ENCODE measurements around the gene SPATA6L.

SPATA6L gene

DNA sequence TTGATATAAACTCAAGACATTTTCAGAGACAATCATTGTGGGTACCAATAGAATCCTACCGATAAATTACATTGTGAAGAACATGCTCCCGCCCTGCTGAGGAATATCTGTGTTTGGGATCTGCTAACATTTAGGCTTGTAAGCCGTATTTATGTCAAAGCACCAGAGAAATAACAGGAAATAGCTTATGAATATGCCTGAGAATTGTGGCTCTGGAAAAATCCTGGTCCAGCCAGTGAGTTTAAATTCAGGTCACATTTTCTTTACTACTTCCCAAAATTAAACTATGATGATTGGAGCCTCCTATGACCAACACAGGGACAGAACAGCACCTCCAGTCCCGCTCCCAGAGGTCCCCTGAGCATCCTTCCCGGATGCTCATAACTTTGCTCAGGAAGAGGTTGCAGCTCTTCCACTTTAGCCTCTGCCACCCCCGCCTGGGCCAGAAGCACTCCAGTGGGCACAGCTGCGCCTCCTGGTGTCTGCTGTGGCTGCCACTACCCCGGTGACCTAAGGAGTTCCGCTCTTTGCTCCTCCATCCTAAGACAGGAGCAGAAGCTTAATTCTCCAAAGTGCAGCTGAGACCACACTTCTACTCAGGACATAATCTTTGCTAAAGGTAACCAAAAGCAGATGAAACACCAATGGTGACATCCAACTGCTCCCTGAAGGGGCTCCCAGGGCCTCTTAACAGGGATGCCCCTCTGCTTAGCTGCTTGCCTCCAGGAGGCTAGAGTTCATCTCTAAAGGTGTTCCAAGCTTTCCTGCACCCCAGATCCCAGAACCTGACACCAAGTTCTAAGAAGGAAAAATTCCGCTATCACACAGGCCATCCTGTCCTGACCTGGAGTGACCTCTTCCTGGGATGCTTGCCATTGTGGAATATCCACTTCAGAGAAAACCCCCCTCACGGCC lies 117.2 kb downstream of the SPATA6L start:
- FAIRE-seq: no peak

All from G401.6 (cell line).